Common myeloid progenitor, CD34-positive (primary cell): ENCODE data around the gene SULT2A1.
A peak's percentile ranks its signal among the peaks of the same experiment; 100 is the strongest.
"Not testable (repeated sequence)": the region's sequence is repeated elsewhere in the genome, so short reads cannot be mapped to it uniquely, and the experiment has no call there.

ENCODE experiments used
- CTCF ChIA-PET: fragments of 350-600 bp; sonication (Branson Sonifier 250); formaldehyde crosslinking; loops from one replicate; lab custom pipeline; 2021; ENCODE audit warnings: antibody characterized with exemption; lab: Charles Lee
- POLR2A ChIA-PET: fragments of 350-600 bp; sonication (Branson Sonifier 250); formaldehyde crosslinking; loops from one replicate; lab custom pipeline; 2021; ENCODE audit warnings: antibody characterized with exemption; lab: Charles Lee
- DNase-seq, 3 donors: peaks; one replicate each; pipeline versions ENCODE4 v3.0.0 to v3.0.0-alpha.2; 2013
- H3K27ac ChIP-seq, 2 experiments: 1 replicate in 1 of 2; 2 replicates in 1 of 2; pipeline ENCODE4 v1.7.0; 2013; ENCODE audit warnings: inconsistent platforms in 2 of 2, low read length in 2 of 2, mild to moderate bottlenecking in 2 of 2, low read depth in 1 of 2, moderate library complexity in 1 of 2; ENCODE audit not compliant: severe bottlenecking in 2 of 2, insufficient read depth in 1 of 2, poor library complexity in 1 of 2
- H3K27me3 ChIP-seq, 5 experiments: replicated peaks in 2 of 5; 1 replicate in 3 of 5; 2 replicates in 2 of 5; pipeline versions ENCODE4 v1.6.1 to v1.7.0; 2013; ENCODE audit warnings: low read length in 4 of 5, mild to moderate bottlenecking in 2 of 5, moderate library complexity in 2 of 5, inconsistent platforms in 1 of 5; ENCODE audit not compliant: insufficient read depth in 5 of 5, control insufficient read depth in 4 of 5
- H3K36me3 ChIP-seq, 4 experiments: 1 replicate in 2 of 4; 2 replicates in 2 of 4; pipeline versions ENCODE4 v1.6.1 to v1.7.0; 2013; ENCODE audit warnings: low read length in 3 of 4, control low read depth in 1 of 4, mild to moderate bottlenecking in 1 of 4; ENCODE audit not compliant: control insufficient read depth in 4 of 4, insufficient read depth in 4 of 4
- H3K4me1 ChIP-seq, 4 experiments: 1 replicate in 3 of 4; 2 replicates in 1 of 4; pipeline versions ENCODE4 v1.6.1 to v1.7.1; 2013; ENCODE audit warnings: low read length in 3 of 4, mild to moderate bottlenecking in 3 of 4, control low read depth in 1 of 4, inconsistent platforms in 1 of 4, moderate library complexity in 1 of 4; ENCODE audit not compliant: control insufficient read depth in 4 of 4, insufficient read depth in 4 of 4; ENCODE audit errors: control extremely low read depth in 1 of 4
- H3K4me3 ChIP-seq, 7 experiments: 1 replicate in 4 of 7; 2 replicates in 3 of 7; pipeline versions ENCODE4 v1.5.1 to v1.7.0; 2013; ENCODE audit warnings: mild to moderate bottlenecking in 7 of 7, low read length in 6 of 7, moderate library complexity in 6 of 7, inconsistent platforms in 2 of 7, low read depth in 2 of 7, control low read depth in 1 of 7; ENCODE audit not compliant: insufficient read depth in 4 of 7, control insufficient read depth in 1 of 7; ENCODE audit errors: extremely low read depth in 1 of 7
- H3K9me3 ChIP-seq, 5 experiments: 1 replicate in 4 of 5; 2 replicates in 1 of 5; pipeline versions ENCODE4 v1.6.1 to v1.7.1; 2013; ENCODE audit warnings: low read length in 4 of 5, mild to moderate bottlenecking in 2 of 5, inconsistent platforms in 1 of 5, low read depth in 1 of 5, moderate library complexity in 1 of 5; ENCODE audit not compliant: control insufficient read depth in 4 of 5, insufficient read depth in 2 of 5; ENCODE audit errors: control extremely low read depth in 1 of 5
- WGBS: methylation state at CpG from one replicate; pipeline ENCODE4 v1.1.5; 2013; ENCODE audit not compliant: insufficient coverage; 5-methylcytosine and 5-hydroxymethylcytosine counted together

The SULT2A1 gene

DNA sequence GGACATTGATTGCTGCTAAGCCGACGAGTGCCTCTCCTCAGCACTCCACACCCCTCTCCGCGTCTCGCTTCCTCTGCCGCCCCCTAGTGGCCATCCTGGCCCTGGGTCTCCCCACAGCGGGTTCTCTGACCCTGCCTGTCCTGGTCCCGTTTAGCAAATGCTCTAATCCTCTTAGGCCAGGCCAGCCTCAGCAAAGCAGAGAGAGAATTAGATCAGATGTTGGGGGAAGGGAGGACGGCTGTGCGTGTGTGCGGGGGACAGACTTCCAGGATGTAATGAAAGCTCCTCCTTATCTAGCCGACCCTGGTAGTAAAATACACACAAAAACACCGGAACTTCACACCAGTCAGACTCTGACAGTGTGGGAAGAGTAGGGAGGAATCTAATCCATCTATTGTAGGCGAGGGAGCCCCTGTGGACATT lies 22.6 kb downstream of the SULT2A1 start:
- ChIA-PET POLR2A (no interaction called here), CTCF (interaction anchor here (0.8 to 1.7 kb wide), 8 partner anchors 10 to 71 kb away, joined by 3 to 6 read pairs (median 4); no protein-coding TSS in a partner anchor)
- DNase-seq: peak; percentile 60 to 73 (median 70)
- no peak overlapping the region for H3K27ac ChIP-seq
- H3K4me3 ChIP-seq: no peak overlapping the region
- peaks cover 0 to 8% (median 5%) of the 10 kb centered on the region in 5 experiments for H3K9me3 ChIP-seq
- no peaks in the 10 kb centered on the region for H3K4me1 ChIP-seq
- H3K27me3 ChIP-seq: peaks cover 0 to 14% (median 2%) of the 10 kb centered on the region in 5 experiments
- H3K36me3 ChIP-seq: no peaks in the 10 kb centered on the region
- WGBS: 11% methylated on average over 8 of the region's 14 CpGs

DNA sequence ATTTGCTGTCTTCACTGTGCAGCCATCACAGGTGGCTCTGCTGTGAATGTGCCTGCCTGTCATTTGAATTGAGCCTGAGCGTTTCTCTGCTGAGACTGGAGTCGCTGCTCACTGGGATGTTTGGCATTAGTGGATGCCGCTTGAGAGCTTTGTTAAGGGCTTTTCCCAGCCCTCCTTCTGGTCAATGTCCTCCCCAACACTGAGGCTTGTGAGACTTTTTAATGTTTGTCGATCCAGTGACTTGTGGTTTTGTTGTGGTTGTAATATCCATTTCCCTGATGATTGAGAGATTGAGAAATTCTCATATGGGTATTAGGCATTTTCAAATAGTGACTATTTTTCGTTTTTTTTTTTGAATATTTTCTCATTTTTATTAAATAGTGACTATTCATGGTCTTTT lies 24.5 kb downstream of the SULT2A1 start:
- Histone ChIP-seq H3K4me1 (no peaks in the 10 kb centered on the region), H3K27me3 (peaks cover 0 to 14% (median 2%) of the 10 kb centered on the region in 5 experiments), H3K4me3 (no peak overlapping the region), H3K36me3 (no peaks in the 10 kb centered on the region), H3K27ac (no peak overlapping the region), H3K9me3 (peaks cover 0 to 8% (median 5%) of the 10 kb centered on the region in 5 experiments)
- ChIA-PET CTCF (no interaction called here), POLR2A (no interaction called here)
- no peak for DNase-seq
- WGBS: 96% methylated on average over 3 of the region's 5 CpGs

DNA sequence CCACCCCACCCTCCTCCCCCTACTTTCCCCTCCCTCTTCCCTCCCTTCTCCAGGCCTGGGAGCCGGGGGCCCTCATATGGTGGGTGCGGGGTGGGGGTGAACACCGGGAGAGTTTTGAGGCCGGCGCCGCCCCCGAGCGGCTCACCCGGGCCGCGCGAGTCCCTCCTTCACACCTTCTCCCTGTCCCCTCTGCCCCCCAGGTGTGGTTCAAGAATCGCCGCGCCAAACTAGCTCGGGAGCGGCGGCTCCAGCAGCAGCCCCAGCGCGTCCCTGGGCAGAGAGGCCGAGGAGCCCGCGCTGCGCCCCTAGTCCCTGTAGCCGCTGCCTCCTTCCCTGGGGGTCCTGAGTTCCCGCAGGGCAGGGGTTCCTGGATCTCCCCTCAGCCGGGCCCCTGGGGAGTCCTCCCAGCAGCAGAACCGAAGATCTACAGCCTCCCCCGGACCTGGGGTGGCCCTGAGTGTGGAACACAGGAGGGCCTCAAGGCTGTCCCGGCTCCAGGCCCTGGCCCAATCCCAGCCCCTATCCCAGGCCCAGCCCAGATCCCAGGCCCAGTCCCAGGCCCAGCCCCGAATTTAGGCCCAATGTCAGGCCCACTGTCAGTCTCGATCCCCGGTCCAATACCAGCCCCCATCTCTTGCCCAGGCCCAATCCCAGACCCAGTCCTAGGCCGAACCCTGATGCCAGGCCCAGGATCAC lies 25.4 kb downstream of the SULT2A1 start:
- H3K4me1 ChIP-seq: no peaks in the 10 kb centered on the region
- DNase-seq: no peak
- peaks cover 0 to 8% (median 5%) of the 10 kb centered on the region in 5 experiments for H3K9me3 ChIP-seq
- no peaks in the 10 kb centered on the region for H3K36me3 ChIP-seq
- H3K4me3 ChIP-seq: no peak overlapping the region
- ChIA-PET CTCF (no interaction called here), POLR2A (no interaction called here)
- no peak overlapping the region for H3K27ac ChIP-seq
- 77% methylated on average over 10 of the region's 34 CpGs for WGBS
- peaks cover 0 to 15% (median 2%) of the 10 kb centered on the region in 5 experiments for H3K27me3 ChIP-seq

DNA sequence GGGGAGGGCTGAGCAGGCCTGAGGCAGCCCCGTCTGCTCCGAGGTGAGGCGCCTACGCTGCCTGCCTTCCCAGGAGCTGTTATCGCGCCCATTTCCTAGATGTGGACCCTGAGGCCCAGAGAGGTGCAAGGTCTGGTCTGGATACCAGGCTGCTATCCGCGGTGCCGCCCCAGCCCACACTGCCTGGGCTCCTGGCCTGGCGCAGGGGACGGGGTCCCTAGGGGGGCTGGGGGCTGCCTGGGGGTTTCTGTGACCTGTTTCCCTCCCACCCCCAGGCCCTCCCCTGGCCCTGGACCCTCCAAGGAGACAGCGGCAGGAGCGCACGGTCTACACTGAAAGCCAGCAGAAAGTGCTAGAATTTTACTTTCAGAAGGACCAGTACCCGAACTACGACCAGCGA lies 26.3 kb downstream of the SULT2A1 start:
- POLR2A ChIA-PET, H3K27ac ChIP-seq, H3K36me3 ChIP-seq, DNase-seq, H3K9me3 ChIP-seq, CTCF ChIA-PET, H3K4me1 ChIP-seq, H3K4me3 ChIP-seq: not testable (repeated sequence)
- H3K27me3 ChIP-seq: peaks cover 0 to 15% (median 0%) of the 10 kb centered on the region in 5 experiments
- WGBS: 100% methylated on average over 4 of the region's 17 CpGs

DNA sequence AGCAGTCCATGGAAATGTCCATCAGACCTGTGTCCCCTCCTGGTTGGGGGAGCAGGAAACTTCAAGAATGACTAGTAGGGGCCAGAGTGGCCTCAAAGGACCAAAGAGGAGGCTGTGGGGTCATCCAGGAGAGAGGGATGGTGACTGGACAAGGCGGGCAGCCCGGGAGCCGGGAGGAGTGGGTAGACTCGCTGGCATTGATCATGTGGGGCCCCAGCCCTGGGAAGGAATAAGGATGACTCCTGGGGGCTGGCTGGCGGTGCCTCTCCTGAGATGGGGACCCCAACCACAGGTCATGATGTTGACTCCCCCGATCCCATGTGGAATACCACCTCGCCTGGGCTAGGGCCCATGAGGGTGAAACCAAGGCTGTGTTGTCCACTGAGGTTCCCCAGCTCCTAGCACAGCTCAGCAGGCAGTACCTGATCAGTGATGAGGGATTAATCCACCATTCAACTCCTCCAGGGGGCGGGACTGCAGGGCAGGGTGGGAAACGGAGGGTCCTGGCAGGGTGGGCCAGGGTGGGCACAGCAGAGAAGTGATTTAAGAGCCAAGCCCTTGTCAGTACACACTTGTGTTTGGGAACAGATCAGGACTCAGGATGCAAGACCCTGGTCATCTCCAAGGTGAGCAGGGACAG lies 27.3 kb downstream of the SULT2A1 start, which contains the start of gene TPRX2:
TSS of gene TPRX2 (plus strand) at position 590 of the 640 bp plus-strand sequence. CDS start at position 602, 12 bp downstream.
- H3K9me3 ChIP-seq, H3K4me3 ChIP-seq, CTCF ChIA-PET, POLR2A ChIA-PET, DNase-seq, H3K27ac ChIP-seq, H3K4me1 ChIP-seq, H3K36me3 ChIP-seq: not testable (repeated sequence)
- peaks cover 0 to 18% (median 0%) of the 10 kb centered on the region in 5 experiments for H3K27me3 ChIP-seq
- 100% methylated on average over 2 of the region's 9 CpGs for WGBS

DNA sequence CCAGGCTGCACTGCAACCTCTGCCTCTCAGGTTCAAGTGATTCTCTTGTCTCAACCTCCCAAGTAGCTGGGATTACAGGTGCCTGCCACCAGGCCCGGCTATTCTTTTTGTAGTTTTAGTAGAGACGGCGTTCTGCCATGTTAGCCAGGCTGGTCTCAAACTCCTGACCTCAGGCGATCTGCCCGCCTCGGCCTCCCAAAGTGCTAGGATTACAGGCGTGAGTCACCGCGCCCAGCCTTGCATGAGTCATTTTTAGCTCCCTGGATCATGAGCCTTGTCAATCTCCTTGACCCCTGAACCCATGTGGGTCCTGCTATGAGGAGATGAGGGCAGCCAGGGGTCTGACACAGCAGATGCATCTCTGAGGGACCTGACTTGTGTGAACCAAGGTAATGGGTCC lies 27.9 kb downstream of the SULT2A1 start:
- H3K9me3 ChIP-seq, CTCF ChIA-PET, H3K27ac ChIP-seq, H3K36me3 ChIP-seq, H3K4me3 ChIP-seq, POLR2A ChIA-PET, DNase-seq, H3K4me1 ChIP-seq: not testable (repeated sequence)
- peaks cover 0 to 22% (median 0%) of the 10 kb centered on the region in 5 experiments for H3K27me3 ChIP-seq
- 94% methylated on average over 9 of the region's 9 CpGs for WGBS

GRCh38 chr19:47854459-47854858 lies 31.7 kb downstream of the SULT2A1 start:
- 18% methylated on average over 3 of the region's 4 CpGs for WGBS
- Histone ChIP-seq H3K4me3 (no peak overlapping the region), H3K4me1 (no peaks in the 10 kb centered on the region), H3K9me3 (no peaks in the 10 kb centered on the region), H3K36me3 (no peaks in the 10 kb centered on the region), H3K27me3 (peaks cover 0 to 34% (median 3%) of the 10 kb centered on the region in 5 experiments), H3K27ac (no peak overlapping the region)
- DNase-seq: no peak
- ChIA-PET CTCF (no interaction called here), POLR2A (no interaction called here)
